ENCODE results near the gene KIF16B.
"Not testable (repeated sequence)": the region's sequence is repeated elsewhere in the genome, so short reads cannot be mapped to it uniquely, and the experiment has no call there.

KIF16B gene

GRCh38 chr20:16265334-16265733, 307.9 kb downstream of the KIF16B start:
- TF ChIP-seq CTCF (IDR thresholded peaks at IDR 0.05; ENCODE audit: low read depth, low read length), result no peak
- no peak for DNase-seq (ENCODE audit: extremely low read depth, low read depth)

GRCh38 chr20:16263582-16263981, 309.7 kb downstream of the KIF16B start:
- TF ChIP-seq CTCF (IDR thresholded peaks at IDR 0.05; ENCODE audit: low read depth, low read length), result no peak
- DNase-seq (ENCODE audit: extremely low read depth, low read depth), result no peak

DNA sequence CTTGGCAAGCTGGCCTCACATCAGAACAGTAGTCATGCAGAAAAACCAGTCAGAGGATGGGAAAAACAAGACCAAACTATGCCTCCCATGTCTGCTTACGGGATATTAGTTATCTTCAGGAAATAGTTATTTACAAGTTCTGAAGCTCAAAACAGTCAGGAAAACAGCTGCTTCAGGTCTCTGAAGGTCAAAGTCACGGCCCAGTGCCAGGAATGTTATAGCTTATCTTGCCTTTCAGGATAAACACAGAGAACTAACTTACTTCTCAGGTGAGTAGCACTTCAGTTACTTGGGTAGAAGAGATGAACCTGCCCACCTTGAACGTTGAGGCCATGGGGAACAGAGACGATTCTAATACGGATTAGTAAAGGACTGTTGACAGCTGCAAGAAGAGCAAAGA, 310.7 kb downstream of the KIF16B start:
- no peak for DNase-seq (ENCODE audit: extremely low read depth, low read depth)
- no peak for TF ChIP-seq CTCF (IDR thresholded peaks at IDR 0.05; ENCODE audit: low read depth, low read length)

GRCh38 chr20:16261733-16262273, 311.4 kb downstream of the KIF16B start:
- no peak for TF ChIP-seq CTCF (IDR thresholded peaks at IDR 0.05; ENCODE audit: low read depth, low read length)
- no peak for DNase-seq (ENCODE audit: extremely low read depth, low read depth)

DNA sequence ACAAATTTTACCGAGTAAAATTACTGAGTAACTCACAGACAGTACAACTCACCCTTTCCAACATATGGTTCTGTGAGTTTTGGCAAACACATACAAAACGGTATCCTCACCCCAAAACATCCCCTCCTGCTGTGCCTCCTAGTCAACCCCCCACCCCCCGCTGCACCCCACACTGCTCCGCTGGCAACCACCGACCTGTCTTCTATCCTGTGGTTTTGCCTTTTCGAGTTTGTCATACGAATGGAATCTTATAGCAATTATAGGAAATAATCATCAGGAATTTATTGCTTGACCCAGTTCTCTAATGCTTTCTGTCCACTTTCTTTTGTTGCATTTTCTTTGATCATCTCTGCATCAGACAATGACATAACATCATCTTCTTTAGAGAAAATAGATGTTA, 312.3 kb downstream of the KIF16B start:
- TF ChIP-seq CTCF (IDR thresholded peaks at IDR 0.05; ENCODE audit: low read depth, low read length), result no peak
- DNase-seq (ENCODE audit: extremely low read depth, low read depth), result no peak

DNA sequence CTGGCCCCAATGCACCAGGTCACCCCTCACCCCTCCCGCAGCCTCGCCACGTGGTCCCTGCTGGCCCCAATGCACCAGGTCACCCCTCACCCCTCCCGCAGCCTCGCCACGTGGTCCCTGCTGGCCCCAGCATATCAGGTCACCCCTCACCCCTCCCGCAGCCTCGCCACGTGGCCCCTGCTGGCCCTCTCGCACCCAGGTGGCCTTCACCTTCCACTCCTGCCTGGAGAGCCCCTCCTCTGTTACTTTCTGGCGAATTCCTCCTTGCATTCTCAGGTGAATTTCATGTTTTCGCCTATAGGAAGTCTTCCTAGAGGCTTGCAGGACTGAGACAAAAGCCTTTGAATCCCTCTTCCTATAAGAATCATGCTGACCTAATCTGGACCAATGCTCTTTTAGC, 313.1 kb downstream of the KIF16B start:
- DNase-seq (ENCODE audit: extremely low read depth, low read depth), result not testable (repeated sequence)

DNA sequence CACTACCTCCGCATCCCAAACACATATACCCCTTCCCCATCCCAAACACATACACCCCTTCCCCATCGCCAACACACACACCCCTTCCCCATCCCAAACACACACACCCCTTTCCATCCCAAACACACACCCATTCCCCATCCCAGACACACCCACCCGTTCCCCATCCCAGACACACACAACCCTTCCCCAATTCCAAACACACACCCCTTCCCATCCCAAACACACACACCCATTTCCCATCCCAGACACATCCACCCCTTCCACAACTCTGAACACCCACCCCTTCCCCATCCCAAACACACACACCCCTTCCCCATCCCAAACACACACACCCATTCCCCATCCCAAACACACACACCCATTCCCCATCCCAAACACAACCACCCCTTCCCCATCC, 314.5 kb downstream of the KIF16B start:
- no peak for TF ChIP-seq CTCF (IDR thresholded peaks at IDR 0.05; ENCODE audit: low read depth, low read length)
- DNase-seq (ENCODE audit: extremely low read depth, low read depth), result no peak

DNA sequence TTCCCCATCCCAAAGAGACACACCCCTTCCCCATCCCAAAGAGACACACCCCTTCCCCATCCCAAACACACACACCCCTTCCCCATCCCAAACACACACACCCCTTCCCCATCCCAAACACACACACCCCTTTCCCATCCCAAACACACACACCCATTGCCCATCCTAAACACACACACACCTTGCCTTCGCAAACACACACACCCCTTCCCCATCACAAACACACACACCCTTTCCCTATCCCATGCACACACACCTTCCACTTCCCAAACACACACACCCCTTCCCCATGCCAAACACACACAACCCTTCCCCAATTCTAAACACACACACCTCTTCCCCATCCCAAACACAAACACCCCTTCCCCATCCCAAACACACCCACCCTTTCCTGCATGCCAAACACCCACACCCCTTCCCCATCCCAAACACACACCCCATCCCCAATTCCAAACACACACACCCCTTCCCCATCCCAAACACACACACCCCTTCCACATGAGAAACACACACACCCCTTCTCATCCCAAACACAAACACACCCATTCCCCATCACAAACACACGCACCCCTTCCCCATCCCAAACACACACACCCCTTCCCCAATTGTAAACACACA, 315.3 kb downstream of the KIF16B start:
- no peak for DNase-seq (ENCODE audit: extremely low read depth, low read depth)
- no peak for TF ChIP-seq CTCF (IDR thresholded peaks at IDR 0.05; ENCODE audit: low read depth, low read length)

Data from AG09319 (cell line).